Calu3 (cell line): ENCODE results near the gene MTM1. TPM values are rescaled to one million over a fixed set of nuclear protein-coding genes. Genes with fewer than 3 reads are reported as not detected.

Experiments used
- BruUV-seq: library from RNA; stranded (reverse); fragments of 400-500 nt; replicated peaks from 2 replicates; lab custom pipeline; 2021; lab: Mats Ljungman, UMichigan
- CTCF ChIA-PET: fragments of 300-600 bp; sonication (Branson Sonifier 250); formaldehyde crosslinking; loops from one replicate; lab custom pipeline; 2022; ENCODE audit warnings: antibody characterized with exemption; lab: Charles Lee
- DNase-seq: peaks from one replicate; pipeline ENCODE4 v3.0.0; 2022
- H3K27ac Mint-ChIP-seq: one replicate; pipeline ENCODE4 v1.8.0; 2022; ENCODE audit warnings: mixed read lengths; ENCODE audit not compliant: unreplicated experiment
- H3K27me3 Mint-ChIP-seq: one replicate; pipeline ENCODE4 v1.8.0; 2022; ENCODE audit warnings: mixed read lengths; ENCODE audit not compliant: unreplicated experiment
- H3K36me3 Mint-ChIP-seq: one replicate; pipeline ENCODE4 v1.8.0; 2022; ENCODE audit warnings: mild to moderate bottlenecking, moderate library complexity, mixed read lengths; ENCODE audit not compliant: insufficient read depth, unreplicated experiment
- H3K4me1 Mint-ChIP-seq: one replicate; pipeline ENCODE4 v1.8.0; 2022; ENCODE audit warnings: mild to moderate bottlenecking, low read depth, mixed read lengths; ENCODE audit not compliant: unreplicated experiment
- H3K4me3 Mint-ChIP-seq: one replicate; pipeline ENCODE4 v1.8.0; 2022; ENCODE audit warnings: mild to moderate bottlenecking, low read depth, moderate library complexity, mixed read lengths; ENCODE audit not compliant: unreplicated experiment
- H3K9me3 Mint-ChIP-seq: one replicate; pipeline ENCODE4 v1.8.0; 2022; ENCODE audit warnings: low read depth, mixed read lengths; ENCODE audit not compliant: unreplicated experiment
- CTCF ChIP-seq: fragments of 200-600 bp; IDR thresholded peaks from one replicate; pipeline ENCODE4 v1.8.0; 2022; ENCODE audit warnings: antibody characterized with exemption; ENCODE audit not compliant: unreplicated experiment
- intact Hi-C: fragments of 100-400 bp; cut with micrococcal nuclease; formaldehyde crosslinking; loops from one replicate; pipeline ENCODE4 v1.10.0; 2022; ENCODE audit not compliant: unreplicated experiment
- total RNA-seq: library from RNA; stranded (reverse); gene quantifications from 2 replicates; pipeline ENCODE4 v1.2.3, GENCODE V29; 2022

MTM1 gene
- total RNA-seq, 1 experiment from 2014 or later: 13.2 TPM

- no peak overlapping the region for H3K4me3 Mint-ChIP-seq
- no peak for DNase-seq
- H3K9me3 Mint-ChIP-seq: no peaks in the 10 kb centered on the region
- peaks cover 5% of the 10 kb centered on the region for H3K4me1 Mint-ChIP-seq
- H3K36me3 Mint-ChIP-seq: peaks cover 9% of the 10 kb centered on the region
- CTCF ChIA-PET: no interaction called here
- TF ChIP-seq CTCF: no peak
- H3K27ac Mint-ChIP-seq: no peak overlapping the region
- no TSS peak for BruUV-seq
- peaks cover 9% of the 10 kb centered on the region for H3K27me3 Mint-ChIP-seq
- intact Hi-C loops: no loop called here
These were observed 1.7 kb upstream of the MTM1 start for GRCh38 chrX:150566734-150567182.

GRCh38 chrX:150567645-150568319, 639 bp upstream of the MTM1 start:
- BruUV-seq: no TSS peak
- H3K4me1 Mint-ChIP-seq: peaks cover 15% of the 10 kb centered on the region
- TF ChIP-seq CTCF: no peak
- intact Hi-C loops: no loop called here
- CTCF ChIA-PET: interaction anchor here (1.2 kb wide), 1 partner anchor 9 kb away, joined by 3 read pairs; no protein-coding TSS in a partner anchor
- no peaks in the 10 kb centered on the region for H3K27me3 Mint-ChIP-seq
- H3K36me3 Mint-ChIP-seq: peaks cover 9% of the 10 kb centered on the region
- peak overlapping the region; percentile 75 for H3K4me3 Mint-ChIP-seq
- no peaks in the 10 kb centered on the region for H3K9me3 Mint-ChIP-seq
- no peak for DNase-seq
- peak overlapping the region; percentile 60 for H3K27ac Mint-ChIP-seq

GRCh38 chrX:150569155-150569477, 695 bp downstream of the MTM1 start:
- intact Hi-C loops: no loop called here
- DNase-seq: no peak
- CTCF ChIA-PET: no interaction called here
- H3K36me3 Mint-ChIP-seq: peaks cover 9% of the 10 kb centered on the region
- H3K9me3 Mint-ChIP-seq: no peaks in the 10 kb centered on the region
- peak overlapping the region; percentile 75 for H3K4me3 Mint-ChIP-seq
- H3K4me1 Mint-ChIP-seq: peaks cover 20% of the 10 kb centered on the region
- H3K27ac Mint-ChIP-seq: no peak overlapping the region
- no peaks in the 10 kb centered on the region for H3K27me3 Mint-ChIP-seq
- BruUV-seq: no TSS peak
- no peak for TF ChIP-seq CTCF

GRCh38 chrX:150570512-150570911, 2.1 kb downstream of the MTM1 start:
- peaks cover 27% of the 10 kb centered on the region for H3K4me1 Mint-ChIP-seq
- no peak for TF ChIP-seq CTCF
- H3K4me3 Mint-ChIP-seq: no peak overlapping the region
- no peak for DNase-seq
- peaks cover 14% of the 10 kb centered on the region for H3K36me3 Mint-ChIP-seq
- BruUV-seq: no TSS peak
- H3K27me3 Mint-ChIP-seq: no peaks in the 10 kb centered on the region
- H3K9me3 Mint-ChIP-seq: no peaks in the 10 kb centered on the region
- CTCF ChIA-PET: no interaction called here
- H3K27ac Mint-ChIP-seq: no peak overlapping the region
- intact Hi-C loops: no loop called here
